H1 (cell line): ENCODE data around the gene ENPP6. TPM values are rescaled to one million over a fixed set of nuclear protein-coding genes. Genes with fewer than 3 reads are reported as not detected.

ENCODE experiments used
- HDAC2 ChIP-seq, 2 experiments: fragments of 300-600 bp in 1 of 2; sonication (generic) in 1 of 2; IDR thresholded peaks; 2 replicates each; pipeline ENCODE4 v1.6.1; 2011 to 2012; ENCODE audit warnings: low read depth in 2 of 2, low read length in 2 of 2, mild to moderate bottlenecking in 2 of 2, moderate library complexity in 2 of 2, borderline replicate concordance in 1 of 2, inconsistent platforms in 1 of 2
- NRF1 ChIP-seq: IDR thresholded peaks from 2 replicates; pipeline ENCODE4 v1.6.1; 2011; ENCODE audit warnings: mild to moderate bottlenecking, low read depth, low read length, improper control_type of control experiment
- TEAD4 ChIP-seq: IDR thresholded peaks from 2 replicates; pipeline ENCODE4 v1.6.1; 2012; ENCODE audit warnings: low read depth, low read length, inconsistent platforms, mixed read lengths
- polyA plus RNA-seq, 7 experiments: library from polyadenylated mRNA; depleted of rRNA in 3 of 7; stranded (reverse) in 5 of 7; unstranded in 2 of 7; fragments of >200 nt in 5 of 7; fragments of 200-250 nt in 2 of 7; gene quantifications; 1 replicate in 5 of 7; 2 replicates in 1 of 7; 4 replicates in 1 of 7; pipeline versions ENCODE4 v1.2.1 to v1.2.3, GENCODE V29; 2011 to 2013; ENCODE audit warnings: missing spikeins in 2 of 7, mixed read lengths in 2 of 7
- total RNA-seq: library from RNA; stranded (reverse); fragmentation: NEBNext Ultra II Directional; extraction: Animal tissue kit (Norgen Biotek cat#: 25700); gene quantifications from 2 replicates; pipeline ENCODE4 v1.2.1, GENCODE V29; 2021
- TF ChIP-seq, protein P1 (sequence below), 3 experiments: IDR thresholded peaks; 1 replicate in 2 of 3; 2 replicates in 1 of 3; pipeline versions ENCODE4 v1.5.1 to v1.6.1; 2011; ENCODE audit warnings: low read length in 3 of 3, mild to moderate bottlenecking in 3 of 3, inconsistent platforms in 2 of 3, low read depth in 1 of 3, moderate library complexity in 1 of 3; ENCODE audit not compliant: insufficient read depth in 1 of 3; ENCODE audit errors: control extremely low read depth in 1 of 3

ENPP6 gene
- total and polyA plus RNA-seq, 2 of the 8 experiments (the other 6 are each of a cell fraction or from before 2014, with no cell fraction given): 0.11 to 0.20 TPM

- TF ChIP-seq NRF1: no peak
- TF ChIP-seq, protein P1, sequence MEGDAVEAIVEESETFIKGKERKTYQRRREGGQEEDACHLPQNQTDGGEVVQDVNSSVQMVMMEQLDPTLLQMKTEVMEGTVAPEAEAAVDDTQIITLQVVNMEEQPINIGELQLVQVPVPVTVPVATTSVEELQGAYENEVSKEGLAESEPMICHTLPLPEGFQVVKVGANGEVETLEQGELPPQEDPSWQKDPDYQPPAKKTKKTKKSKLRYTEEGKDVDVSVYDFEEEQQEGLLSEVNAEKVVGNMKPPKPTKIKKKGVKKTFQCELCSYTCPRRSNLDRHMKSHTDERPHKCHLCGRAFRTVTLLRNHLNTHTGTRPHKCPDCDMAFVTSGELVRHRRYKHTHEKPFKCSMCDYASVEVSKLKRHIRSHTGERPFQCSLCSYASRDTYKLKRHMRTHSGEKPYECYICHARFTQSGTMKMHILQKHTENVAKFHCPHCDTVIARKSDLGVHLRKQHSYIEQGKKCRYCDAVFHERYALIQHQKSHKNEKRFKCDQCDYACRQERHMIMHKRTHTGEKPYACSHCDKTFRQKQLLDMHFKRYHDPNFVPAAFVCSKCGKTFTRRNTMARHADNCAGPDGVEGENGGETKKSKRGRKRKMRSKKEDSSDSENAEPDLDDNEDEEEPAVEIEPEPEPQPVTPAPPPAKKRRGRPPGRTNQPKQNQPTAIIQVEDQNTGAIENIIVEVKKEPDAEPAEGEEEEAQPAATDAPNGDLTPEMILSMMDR (IDR thresholded peaks at IDR 0.05; ENCODE audit: control extremely low read depth in 1 of 3, insufficient read depth in 1 of 3, low read depth in 1 of 3, low read length in 3 of 3): no peak
- TF ChIP-seq TEAD4: no peak
- TF ChIP-seq HDAC2 (IDR thresholded peaks at IDR 0.05; ENCODE audit: borderline replicate concordance in 1 of 2, low read depth in 2 of 2, low read length in 2 of 2): no peak
Observed at GRCh38 chr4:184145596-184145995, 72.1 kb downstream of the ENPP6 start (continued).
